ENCODE results near the gene LTC4S.
"Not testable (repeated sequence)": the region's sequence is repeated elsewhere in the genome, so short reads cannot be mapped to it uniquely, and the experiment has no call there.

The LTC4S gene

GRCh38 chr5:179793468-179794139 is at the start of gene LTC4S:
Gene LTC4S (plus strand): TSS chr5:179793986. CDS start chr5:179794081, 95 bp downstream.
- DNase-seq (ENCODE audit: low read depth) = no peak

- not testable (repeated sequence) for DNase-seq (ENCODE audit: low read depth)
Observed at GRCh38 chr5:179744106-179744505, 49.7 kb upstream of the LTC4S start.

GRCh38 chr5:179746872-179747271 is 46.9 kb upstream of the LTC4S start:
- no peak for DNase-seq (ENCODE audit: low read depth)

- peak; percentile 66 for DNase-seq (ENCODE audit: low read depth)
Observed at GRCh38 chr5:179747811-179748210, 46.0 kb upstream of the LTC4S start.

GRCh38 chr5:179749857-179750508 is 43.8 kb upstream of the LTC4S start:
- peak; percentile 63 for DNase-seq (ENCODE audit: low read depth)

GRCh38 chr5:179753971-179754370 is 39.8 kb upstream of the LTC4S start:
- DNase-seq (ENCODE audit: low read depth) = no peak

GRCh38 chr5:179755022-179755421 is 38.8 kb upstream of the LTC4S start:
- DNase-seq (ENCODE audit: low read depth) = peak; percentile 81

- peak; percentile 31 for DNase-seq (ENCODE audit: low read depth)
Observed at GRCh38 chr5:179758955-179759354, 34.8 kb upstream of the LTC4S start.

- no peak for DNase-seq (ENCODE audit: low read depth)
Observed at GRCh38 chr5:179759581-179760551, 33.9 kb upstream of the LTC4S start.

- DNase-seq (ENCODE audit: low read depth) = peak; percentile 56
Observed at GRCh38 chr5:179762079-179762780, 31.6 kb upstream of the LTC4S start.

GRCh38 chr5:179762781-179763176 is 31.0 kb upstream of the LTC4S start:
- peak; percentile 53 for DNase-seq (ENCODE audit: low read depth)

- DNase-seq (ENCODE audit: low read depth) = peak; percentile 82
Observed at GRCh38 chr5:179763215-179763945, 30.4 kb upstream of the LTC4S start.

- no peak for DNase-seq (ENCODE audit: low read depth)
Observed at GRCh38 chr5:179764056-179764455, 29.7 kb upstream of the LTC4S start.

GRCh38 chr5:179765400-179765799 is 28.4 kb upstream of the LTC4S start:
- peak; percentile 74 for DNase-seq (ENCODE audit: low read depth)

GRCh38 chr5:179766021-179766725 is 27.6 kb upstream of the LTC4S start:
- DNase-seq (ENCODE audit: low read depth) = peak; percentile 65

- no peak for DNase-seq (ENCODE audit: low read depth)
Observed at GRCh38 chr5:179766726-179767455, 26.9 kb upstream of the LTC4S start.

GRCh38 chr5:179767496-179768100 is 26.2 kb upstream of the LTC4S start:
- DNase-seq (ENCODE audit: low read depth) = no peak

- DNase-seq (ENCODE audit: low read depth) = peak; percentile 12
Observed at GRCh38 chr5:179768326-179769085, 25.3 kb upstream of the LTC4S start.

- DNase-seq (ENCODE audit: low read depth) = no peak
Observed at GRCh38 chr5:179769271-179769670, 24.5 kb upstream of the LTC4S start.

Measured in amniotic epithelial cell (primary cell).